Activated T-cell treated with anti-CD3 and anti-CD28 coated beads for 48 hours (primary cell): Measurements from ENCODE around the gene NOG.

ENCODE experiments used
- DNase-seq: peaks from one replicate; pipeline ENCODE4 v3.0.0-alpha.2; 2020; ENCODE audit warnings: low read depth

The NOG gene

DNA sequence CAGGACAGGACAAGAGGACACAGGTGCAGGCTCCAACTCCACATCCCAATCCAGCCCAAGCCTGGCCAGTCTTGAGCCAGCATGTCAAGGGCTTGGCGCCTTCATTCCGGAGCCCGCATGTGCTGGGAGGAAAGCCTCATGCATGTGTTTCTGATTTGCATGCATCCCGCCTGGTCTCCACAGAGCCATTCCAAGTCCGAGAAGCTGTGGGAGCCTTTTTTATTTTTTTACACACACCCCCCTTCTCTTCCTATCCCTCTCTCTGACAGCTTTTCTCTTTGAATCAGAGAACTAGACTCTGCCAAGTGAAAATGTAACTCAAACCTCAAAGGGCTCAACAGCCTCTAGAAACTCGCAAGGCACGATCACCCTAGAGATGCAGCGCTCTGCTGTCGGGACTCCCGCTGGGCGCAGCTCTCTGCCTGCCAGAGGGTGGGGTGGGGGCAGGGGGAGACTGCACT, 45.1 kb downstream of the NOG start:
- no peak for DNase-seq

- no peak for DNase-seq
Observed at GRCh38 chr17:56639517-56639916, 46.0 kb downstream of the NOG start.

GRCh38 chr17:56640116-56640515, 46.6 kb downstream of the NOG start:
- no peak for DNase-seq

- DNase-seq, result no peak
Observed at GRCh38 chr17:56641373-56641772, 47.9 kb downstream of the NOG start.

- no peak for DNase-seq
Observed at GRCh38 chr17:56641894-56642293, 48.4 kb downstream of the NOG start.

DNA sequence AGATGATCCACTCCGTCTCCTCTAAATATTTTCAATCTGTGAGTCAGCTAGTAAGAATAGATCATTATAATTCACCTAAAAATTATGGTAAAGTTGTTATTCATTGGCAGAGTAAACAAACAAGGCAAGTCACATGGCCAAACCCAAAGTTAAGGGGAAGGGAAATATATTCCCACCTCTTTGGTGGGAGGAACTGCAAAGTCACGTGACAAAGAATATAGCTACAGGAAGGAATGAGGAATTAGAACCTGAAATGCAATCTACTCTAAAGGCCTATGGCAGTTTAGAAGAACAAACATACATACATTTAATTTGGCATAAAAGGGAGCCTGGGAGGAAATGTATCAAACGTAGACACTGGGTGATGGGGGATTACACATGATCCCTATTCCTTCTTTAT, 48.9 kb downstream of the NOG start:
- DNase-seq, result no peak
